Measurements from ENCODE around the gene TMEM184B.
A peak's percentile ranks its signal among the peaks of the same experiment; 100 is the strongest.
"Not testable (repeated sequence)": the region's sequence is repeated elsewhere in the genome, so short reads cannot be mapped to it uniquely, and the experiment has no call there.

TMEM184B gene

DNA sequence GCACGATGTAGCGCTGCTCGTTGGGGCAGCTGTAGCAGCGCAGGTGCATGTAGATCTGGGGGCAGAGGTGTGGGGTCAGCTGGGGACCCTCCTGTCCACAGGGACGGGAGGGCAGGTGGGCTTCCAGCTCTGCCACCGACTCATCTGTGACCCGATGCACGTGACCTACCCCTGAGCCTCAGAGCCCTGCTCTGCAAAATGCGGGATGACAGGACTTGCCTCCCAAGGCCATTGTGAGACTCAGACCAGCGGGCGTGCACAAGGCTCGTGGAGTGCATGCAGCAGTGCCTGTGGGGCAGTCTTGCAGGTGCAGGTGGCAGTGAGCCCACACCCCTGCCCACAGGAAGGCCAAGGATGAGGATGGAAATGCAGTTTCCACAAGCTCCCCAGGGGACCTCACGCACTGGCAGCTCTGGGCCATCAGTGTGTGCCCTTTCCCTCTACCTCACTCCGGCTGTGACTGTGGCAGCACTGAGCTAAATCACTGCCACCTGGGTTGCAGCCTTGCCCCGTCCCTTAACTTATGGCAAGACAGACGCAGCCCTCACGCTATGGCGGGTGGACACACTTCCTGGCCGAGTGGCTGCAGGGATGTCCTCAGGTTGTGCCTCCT lies 26.7 kb downstream of the TMEM184B start:
- no peak for DNase-seq

DNA sequence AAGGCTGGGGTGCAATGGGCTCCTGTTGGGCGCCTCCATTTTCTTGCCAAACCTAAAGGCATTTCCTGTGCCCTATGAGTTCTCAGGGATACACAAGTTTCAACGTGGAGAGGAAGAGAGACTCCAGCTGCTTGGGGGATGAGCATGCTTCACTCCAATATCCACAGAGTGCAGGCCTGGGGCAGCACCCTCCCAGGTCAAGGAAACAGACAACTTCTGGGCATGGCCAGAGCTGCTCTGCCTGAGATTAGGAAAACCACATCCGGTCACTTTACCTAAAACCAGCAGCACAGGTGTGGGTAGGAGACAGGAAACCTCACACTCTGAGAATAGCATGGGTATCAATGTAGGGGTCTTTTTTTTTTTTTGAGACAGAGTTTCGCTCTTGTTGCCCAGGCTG lies 28.7 kb downstream of the TMEM184B start:
- DNase-seq, result no peak

DNA sequence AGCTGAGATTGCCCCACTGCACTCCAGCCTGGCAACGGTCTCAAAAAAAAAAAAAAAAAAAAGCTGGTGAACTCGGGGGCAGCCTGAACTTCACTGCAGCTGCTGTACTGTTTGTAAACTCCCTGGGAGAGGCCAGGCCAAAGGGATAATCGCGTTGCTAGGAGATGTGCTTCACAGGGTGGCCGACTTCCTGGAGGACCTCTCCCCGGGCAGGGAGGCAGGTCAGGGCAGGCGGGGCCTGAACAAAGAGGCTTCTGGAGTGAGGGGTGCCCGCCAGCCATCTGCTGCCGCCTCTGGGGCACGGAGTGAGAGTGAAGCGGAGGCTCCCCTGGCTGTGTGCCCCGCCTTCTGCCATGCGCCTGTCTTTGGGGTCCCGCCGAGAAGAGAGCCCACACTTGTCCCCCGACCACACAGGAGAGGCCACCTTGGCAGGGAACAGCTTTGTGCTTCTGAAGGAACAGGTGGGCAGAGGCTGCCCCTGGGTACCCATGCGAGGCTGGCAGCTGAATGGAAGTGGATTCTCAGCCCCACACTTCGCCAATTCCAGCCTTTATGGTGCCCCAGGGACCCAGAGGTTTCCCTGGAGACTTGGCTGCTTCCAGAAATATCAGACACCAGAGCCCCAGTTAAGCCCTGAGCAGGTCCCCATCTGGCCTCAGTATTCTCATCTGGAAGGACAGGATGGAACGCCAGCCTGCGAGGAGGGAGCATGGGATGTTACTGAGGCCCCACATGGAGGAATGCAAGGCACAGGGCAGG lies 29.6 kb downstream of the TMEM184B start:
- DNase-seq, result peak; percentile 100

DNA sequence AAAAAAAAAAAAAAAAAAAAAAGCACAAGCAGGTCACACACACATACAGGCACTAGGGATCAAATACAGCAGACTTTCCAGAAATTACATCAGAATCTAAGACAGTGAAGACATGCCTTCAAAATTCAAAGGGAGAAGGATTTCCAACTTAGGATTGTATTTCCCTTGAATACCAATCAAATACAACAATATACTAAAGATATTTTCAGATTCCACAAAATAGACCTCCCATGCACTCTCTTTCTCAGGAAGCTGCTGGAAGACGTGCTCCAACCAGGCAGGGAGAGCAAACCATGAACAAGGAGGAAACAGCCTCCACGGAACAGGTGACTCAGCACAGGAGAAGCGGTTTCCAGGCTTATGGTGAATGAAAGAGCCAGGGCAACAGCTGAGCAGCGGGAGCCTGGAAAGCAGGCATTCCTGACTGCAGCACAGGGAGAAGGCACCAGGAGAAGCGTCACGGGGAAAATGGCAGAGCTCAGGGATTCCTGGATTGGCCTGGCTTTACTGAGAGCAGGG lies 32.0 kb downstream of the TMEM184B start:
- DNase-seq, result peak; percentile 53

DNA sequence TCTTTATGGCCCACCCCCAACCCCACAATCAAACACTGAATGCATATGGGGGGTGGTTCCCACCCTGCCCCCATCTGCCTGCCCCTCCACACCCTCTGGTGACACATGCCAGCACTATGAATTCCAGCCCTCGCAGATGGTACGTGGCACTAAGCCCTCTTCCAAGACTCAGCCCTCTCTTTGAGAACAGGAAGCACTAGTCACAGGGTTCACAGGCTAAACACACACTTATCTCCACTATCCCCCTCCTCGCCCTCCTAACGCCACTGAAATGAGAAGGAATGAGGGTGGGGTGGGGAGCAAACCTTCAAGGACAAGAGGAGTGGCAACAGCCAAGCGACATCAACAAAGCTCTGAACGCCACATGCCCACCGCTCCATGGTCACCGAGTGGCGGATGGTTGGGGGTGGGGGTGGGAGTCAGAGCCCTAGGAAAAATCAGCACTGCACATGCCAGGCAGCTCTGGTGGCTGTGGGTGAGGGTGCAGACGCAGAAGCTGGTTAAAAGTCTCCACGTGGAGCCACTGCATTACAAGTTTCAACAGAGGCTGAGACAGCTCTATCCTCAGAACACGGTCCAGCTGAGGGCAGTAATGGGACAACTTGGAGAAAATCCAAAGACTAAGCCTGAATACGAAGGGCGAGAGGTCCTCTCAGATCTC lies 33.6 kb downstream of the TMEM184B start:
- no peak for DNase-seq

- no peak for DNase-seq
These were observed 34.2 kb downstream of the TMEM184B start for GRCh38 chr22:38238519-38239071.

DNA sequence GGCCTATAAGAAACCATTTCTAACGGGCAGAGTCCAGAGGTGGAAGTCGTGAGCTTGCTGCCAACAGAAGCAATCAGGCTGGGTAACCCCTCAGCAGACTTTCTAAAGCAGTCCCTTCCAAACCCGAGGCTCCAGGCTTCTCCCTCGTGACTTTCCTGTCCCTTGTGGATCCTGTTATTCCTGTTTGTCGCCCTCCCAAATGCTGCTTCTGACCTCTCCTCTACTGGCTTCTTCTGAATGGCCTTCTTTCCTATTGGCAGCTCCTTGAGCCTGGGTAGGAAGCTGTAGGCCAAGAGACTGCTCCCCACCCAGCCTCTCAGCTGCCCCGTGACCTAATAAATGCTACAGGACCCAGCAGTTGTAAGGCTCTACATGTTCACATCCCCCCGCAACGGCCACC lies 36.0 kb downstream of the TMEM184B start:
- no peak for DNase-seq

DNA sequence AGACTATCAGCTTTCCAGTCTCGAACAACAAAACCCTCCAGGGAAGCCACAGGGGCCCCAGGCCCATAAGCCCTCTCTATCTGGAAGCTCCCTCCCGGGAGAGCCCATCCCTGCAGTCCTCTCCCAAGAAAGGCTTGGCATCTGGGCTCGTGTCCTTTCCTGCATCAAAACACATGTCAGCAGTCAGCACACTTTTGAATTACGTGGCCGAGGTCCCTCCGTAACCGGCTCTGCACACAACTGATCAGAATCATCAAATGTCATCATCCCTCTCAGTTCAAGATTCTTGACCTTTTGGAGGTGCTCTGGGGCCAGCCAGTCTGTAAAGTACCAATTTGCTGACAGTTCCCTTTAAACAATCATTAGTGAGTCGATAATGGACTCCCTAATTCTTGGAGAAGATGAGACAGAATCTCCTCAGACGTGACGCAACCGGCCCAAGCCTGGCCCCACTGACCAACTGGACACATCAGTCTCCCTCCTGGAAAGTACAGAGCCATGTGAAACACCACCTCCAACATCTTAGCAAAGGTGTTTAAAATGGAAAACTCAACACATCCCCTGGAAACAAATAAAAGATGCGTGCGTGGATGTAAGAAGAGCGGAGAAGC lies 37.5 kb downstream of the TMEM184B start:
- DNase-seq, result no peak

- DNase-seq, result not testable (repeated sequence)
These were observed 39.0 kb downstream of the TMEM184B start for GRCh38 chr22:38233856-38234255.

GRCh38 chr22:38233427-38233826 lies 39.4 kb downstream of the TMEM184B start:
- no peak for DNase-seq

- no peak for DNase-seq
These were observed 40.6 kb downstream of the TMEM184B start for GRCh38 chr22:38232196-38232595.

DNA sequence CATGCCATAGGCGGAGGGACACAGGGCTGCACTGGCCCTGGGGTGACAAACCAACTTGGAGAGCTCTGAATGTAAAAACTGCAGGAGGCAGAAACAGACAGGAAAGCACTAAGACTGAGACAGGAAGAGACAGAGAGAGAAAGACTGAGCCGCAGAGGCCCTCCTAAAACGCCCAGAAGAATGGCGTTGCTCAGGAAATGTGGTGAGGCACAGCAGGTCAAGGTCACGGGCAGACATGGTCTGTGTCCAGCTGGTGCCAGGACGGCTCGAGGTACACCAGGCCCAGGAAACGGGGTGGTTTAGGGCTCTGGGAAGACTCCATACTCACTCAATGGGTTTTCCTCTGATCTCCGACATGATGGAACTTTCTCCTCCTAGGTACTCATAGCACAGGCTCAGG lies 41.9 kb downstream of the TMEM184B start:
- DNase-seq, result no peak

DNA sequence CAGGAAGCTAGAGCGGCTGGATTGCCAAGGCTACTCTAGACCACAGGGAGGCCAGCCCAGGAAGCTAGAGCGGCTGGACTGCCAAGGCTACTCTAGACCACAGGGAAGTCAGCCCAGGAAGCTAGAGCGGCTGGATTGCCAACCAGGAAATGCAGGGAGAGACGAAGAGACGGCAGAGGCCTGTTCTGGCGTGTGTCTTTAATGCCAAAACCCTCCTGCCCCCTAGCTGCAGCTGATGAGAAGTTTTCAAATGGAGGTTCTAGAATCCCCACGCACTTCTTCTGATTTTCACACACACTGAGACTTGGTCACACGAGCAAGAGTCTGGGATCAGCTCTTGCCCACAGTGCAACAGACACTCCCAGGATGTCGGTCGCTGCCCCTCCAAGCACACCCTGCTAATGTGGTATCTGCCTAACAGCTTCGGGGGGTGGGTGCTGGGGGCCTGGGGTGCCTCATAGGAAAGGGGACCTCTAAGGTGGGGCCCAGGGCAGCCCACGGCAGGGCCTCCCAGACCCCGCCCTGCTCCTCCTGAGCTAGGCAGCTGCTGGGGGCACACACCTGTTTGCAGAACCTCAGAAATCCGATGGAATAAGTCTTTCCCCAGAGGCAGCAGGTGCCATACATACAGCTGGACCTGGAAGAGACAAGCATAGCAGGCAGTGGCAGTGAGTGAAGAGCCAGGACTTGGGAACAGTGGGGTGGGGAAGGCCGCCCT lies 42.5 kb downstream of the TMEM184B start:
- DNase-seq, result no peak

- no peak for DNase-seq
These were observed 43.7 kb downstream of the TMEM184B start for GRCh38 chr22:38228873-38229740.

GRCh38 chr22:38228326-38228872 lies 44.4 kb downstream of the TMEM184B start:
- DNase-seq, result no peak

DNA sequence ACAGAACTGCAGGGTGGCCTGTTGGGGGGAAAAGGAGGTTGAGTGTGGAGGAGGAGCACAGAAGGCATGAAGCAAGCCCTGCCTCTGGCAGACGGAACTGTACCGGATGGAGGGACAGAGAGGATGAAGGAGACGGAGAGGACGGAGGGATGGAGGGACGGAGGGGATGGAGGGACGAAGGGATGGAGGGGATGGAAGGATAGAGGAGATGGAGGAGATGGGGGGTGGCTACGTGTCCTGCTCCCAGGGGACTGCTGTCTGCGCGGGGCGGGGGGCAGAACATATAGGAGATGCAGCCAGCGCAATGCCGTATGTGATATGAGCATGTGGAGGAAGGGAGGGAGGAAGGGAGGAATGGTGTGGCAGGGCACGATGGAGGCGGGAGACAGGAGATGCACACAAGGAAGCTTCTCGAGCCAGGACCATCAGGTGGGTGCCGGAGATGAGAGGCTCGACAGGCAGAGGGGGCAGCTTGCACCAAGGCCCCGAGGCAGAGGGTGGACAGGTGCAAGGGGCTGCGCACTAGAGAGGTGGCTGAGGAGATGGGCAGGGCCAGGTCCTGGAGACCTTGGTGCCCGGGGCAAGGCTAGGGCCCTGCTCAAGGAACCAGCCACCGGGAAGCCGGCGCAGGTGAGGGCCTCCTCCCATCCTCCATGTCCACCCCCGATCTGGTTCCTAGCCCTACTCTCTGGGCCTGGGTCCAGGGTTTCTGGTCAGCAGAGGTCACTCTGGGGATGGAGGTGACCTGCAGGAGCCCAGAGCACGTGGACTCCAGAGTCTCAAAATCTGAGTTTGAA lies 45.8 kb downstream of the TMEM184B start:
- DNase-seq, result no peak

DNA sequence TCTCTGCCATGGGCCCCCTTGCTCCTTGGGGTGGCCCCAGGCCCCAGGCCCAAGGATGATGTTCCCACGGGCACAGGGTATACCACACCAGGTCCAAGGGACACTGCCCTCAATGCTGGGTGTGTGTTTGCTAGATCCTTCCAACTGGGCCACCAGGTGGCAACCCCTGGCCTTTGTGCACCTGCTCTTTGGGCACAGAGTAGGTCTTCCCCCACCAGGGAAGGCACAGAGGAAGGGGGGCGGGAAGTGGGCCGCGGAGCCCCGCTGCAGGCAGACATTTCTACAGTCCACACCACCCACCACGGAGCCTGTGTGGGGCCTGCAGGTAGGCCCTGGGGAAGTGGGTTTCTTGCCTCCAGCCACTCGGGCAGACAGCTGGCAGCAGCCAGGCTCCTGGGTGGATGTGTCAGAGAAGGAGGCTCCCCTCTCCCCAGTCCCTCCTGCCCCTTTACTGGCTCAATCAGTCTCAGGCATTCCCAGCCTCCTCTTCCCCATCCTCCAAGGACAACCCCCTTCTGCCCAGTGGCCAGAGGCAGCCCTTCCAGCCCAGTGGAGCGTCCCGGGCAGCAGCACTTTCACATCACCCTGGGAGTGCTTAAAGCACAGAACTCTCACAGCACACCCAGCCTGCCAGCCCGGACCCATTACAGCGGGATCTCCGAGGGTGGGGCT lies 49.4 kb downstream of the TMEM184B start:
- DNase-seq, result no peak

DNA sequence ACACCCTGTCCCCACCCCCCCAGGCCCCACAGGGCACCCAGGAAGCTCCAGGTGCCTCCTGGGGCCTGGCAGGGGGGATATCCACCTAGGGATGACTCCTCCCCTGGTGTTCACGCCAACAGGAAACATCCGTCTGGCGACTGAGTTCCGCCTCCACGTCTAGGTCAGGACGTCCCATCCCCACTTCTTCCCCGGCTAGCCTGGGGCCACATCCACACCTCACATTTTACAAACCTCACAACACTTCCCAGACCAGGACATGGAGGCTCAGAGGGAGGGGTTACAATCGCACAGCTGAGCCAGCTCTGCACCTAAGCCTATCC lies 50.1 kb downstream of the TMEM184B start:
- DNase-seq, result no peak

DNA sequence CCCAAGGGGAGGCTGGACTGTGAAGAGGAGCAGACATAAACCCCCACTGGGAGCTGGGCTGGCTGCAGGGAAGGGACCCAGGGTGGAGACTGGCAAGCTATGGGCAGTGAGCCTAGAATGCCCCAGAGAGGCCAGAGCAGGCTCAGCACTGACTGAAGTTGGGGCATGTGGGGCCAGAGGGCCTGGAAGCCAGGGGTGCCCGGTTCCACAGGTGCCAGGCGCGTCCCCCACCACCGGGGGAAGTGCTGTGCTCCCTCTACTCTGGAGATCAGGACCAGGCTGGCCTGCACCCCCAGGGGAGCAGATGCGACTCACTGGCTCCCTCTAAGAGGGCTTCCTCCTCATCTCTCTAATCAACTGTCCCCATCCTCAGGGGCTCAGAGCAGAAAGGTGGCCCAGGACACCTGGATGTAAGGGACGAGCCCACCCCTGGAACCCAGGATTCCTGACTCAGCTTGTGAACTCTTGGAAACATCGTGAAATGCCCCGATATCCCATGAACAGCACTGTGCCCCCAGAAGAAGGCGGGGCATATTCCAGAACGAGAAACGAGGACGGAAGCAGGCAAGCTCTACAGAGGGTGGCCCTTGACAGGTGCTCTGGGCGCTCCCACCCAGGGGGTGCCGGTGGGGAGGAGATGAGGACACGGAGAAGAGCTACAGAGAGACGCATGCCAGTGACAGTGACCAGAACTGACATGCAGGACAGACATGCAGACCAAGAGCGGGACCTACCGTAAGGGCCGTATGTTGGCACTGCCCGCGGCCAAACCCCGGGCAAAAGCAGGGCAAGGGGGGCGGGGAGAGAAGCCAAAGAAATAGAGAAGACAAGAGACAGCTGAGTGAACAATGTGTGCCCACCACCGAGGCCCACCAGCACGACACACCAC lies 50.7 kb downstream of the TMEM184B start:
- DNase-seq, result no peak
